Tibial artery (tissue), 4 donors: ENCODE measurements around the gene APEH.
A peak's percentile ranks its signal among the peaks of the same experiment; 100 is the strongest.

Experiments used
- DNase-seq, 2 donors: peaks; one replicate each; pipeline ENCODE4 v3.0.0-alpha.2; 2019
- H3K27ac ChIP-seq, 2 donors: fragments of 200-600 bp; sonication (generic) in 1 of 2; 1 replicate in 1 of 2; 2 replicates in 1 of 2; pipeline ENCODE4 v1.5.1; 2018 to 2019; ENCODE audit warnings: mild to moderate bottlenecking in 1 of 2
- H3K27me3 ChIP-seq, 2 donors: fragments of 200-600 bp; sonication (generic) in 1 of 2; one replicate each; pipeline versions ENCODE4 v1.5.1 to v1.6.0; 2016 to 2019
- H3K36me3 ChIP-seq, 3 donors: fragments of 200-600 bp; sonication (generic) in 2 of 3; one replicate each; pipeline ENCODE4 v1.5.1; 2016 to 2019; ENCODE audit warnings: mild to moderate bottlenecking in 2 of 3
- H3K4me1 ChIP-seq, 4 donors: fragments of 200-600 bp; sonication (generic) in 2 of 4; 1 replicate in 3 of 4; 2 replicates in 1 of 4; pipeline ENCODE4 v1.5.1; 2016 to 2019
- H3K4me3 ChIP-seq, 2 donors: fragments of 200-600 bp; sonication (generic) in 1 of 2; 1 replicate in 1 of 2; 2 replicates in 1 of 2; pipeline ENCODE4 v1.5.1; 2018 to 2019; ENCODE audit warnings: mild to moderate bottlenecking in 2 of 2
- H3K9me3 ChIP-seq, 3 donors: fragments of 200-600 bp; sonication (generic) in 1 of 3; one replicate each; pipeline ENCODE4 v1.5.1; 2016 to 2019
- CTCF ChIP-seq, 2 experiments: fragments of 200-600 bp in 1 of 2; fragments of 450-650 bp in 1 of 2; IDR thresholded peaks; one replicate each; pipeline ENCODE4 v1.5.1; 2017 to 2019; ENCODE audit warnings: antibody characterized with exemption in 2 of 2, mild to moderate bottlenecking in 1 of 2, moderate library complexity in 1 of 2
- intact Hi-C: fragments of 100-400 bp; cut with DNase I; formaldehyde crosslinking; loops from one replicate; pipeline ENCODE4 v1.15.0; 2023; ENCODE audit warnings: low total_unique reads

APEH gene

GRCh38 chr3:49717959-49718857 lies 44.1 kb downstream of the APEH start:
- DNase-seq: peak in 1 of 2 donors; percentile 64
- no peak overlapping the region for H3K27ac ChIP-seq
- H3K36me3 ChIP-seq: peaks cover 0 to 59% (median 33%) of the 10 kb centered on the region in 3 donors
- peaks cover 0 to 33% (median 27%) of the 10 kb centered on the region in 4 donors for H3K4me1 ChIP-seq
- no peaks in the 10 kb centered on the region for H3K27me3 ChIP-seq
- no peak overlapping the region for H3K4me3 ChIP-seq
- intact Hi-C loops: no loop called here
- TF ChIP-seq CTCF (IDR thresholded peaks at IDR 0.05): no peak
- H3K9me3 ChIP-seq: no peaks in the 10 kb centered on the region

- DNase-seq: no peak
- intact Hi-C loops: no loop called here
Observed at GRCh38 chr3:49718858-49719213, 44.7 kb downstream of the APEH start.

GRCh38 chr3:49719214-49719884 lies 45.2 kb downstream of the APEH start, which contains the start of gene AMIGO3:
AMIGO3 (minus strand) TSS chr3:49719684; CDS start chr3:49719465, 219 bp downstream.
- peaks cover 0 to 48% (median 33%) of the 10 kb centered on the region in 3 donors for H3K36me3 ChIP-seq
- no peaks in the 10 kb centered on the region for H3K27me3 ChIP-seq
- peak within 1 kb of the TSS; percentile 53 to 64 for H3K4me3 ChIP-seq
- H3K4me1 ChIP-seq: peaks cover 0 to 38% (median 31%) of the 10 kb centered on the region in 4 donors
- H3K27ac ChIP-seq: peak within 1 kb of the TSS; percentile 50 to 59
- H3K9me3 ChIP-seq: no peaks in the 10 kb centered on the region
- intact Hi-C loops: no loop called here
- DNase-seq: peak; percentile 97 to 98
- TF ChIP-seq CTCF (IDR thresholded peaks at IDR 0.05): peak; percentile 60 to 83

More at GRCh38 chr3:49718858-49719213, 44.7 kb downstream of the APEH start:
- Histone ChIP-seq H3K27me3 (no peaks in the 10 kb centered on the region), H3K9me3 (no peaks in the 10 kb centered on the region), H3K4me1 (peaks cover 0 to 35% (median 29%) of the 10 kb centered on the region in 4 donors), H3K36me3 (peaks cover 0 to 53% (median 33%) of the 10 kb centered on the region in 3 donors), H3K27ac (no peak overlapping the region), H3K4me3 (peak overlapping the region; percentile 53 to 64)
- TF ChIP-seq CTCF (IDR thresholded peaks at IDR 0.05): no peak

- H3K4me1 ChIP-seq: peaks cover 0 to 45% (median 37%) of the 10 kb centered on the region in 4 donors
- no peak overlapping the region for H3K27ac ChIP-seq
- H3K9me3 ChIP-seq: no peaks in the 10 kb centered on the region
- TF ChIP-seq CTCF (IDR thresholded peaks at IDR 0.05): no peak
- no peaks in the 10 kb centered on the region for H3K27me3 ChIP-seq
- peaks cover 0 to 44% (median 31%) of the 10 kb centered on the region in 3 donors for H3K36me3 ChIP-seq
- DNase-seq: peak in 1 of 2 donors; percentile 54
- intact Hi-C loops: loop anchor here (10.0 kb wide), 1 partner anchor 64 kb away; the partner anchor contains the start of gene IP6K1
- H3K4me3 ChIP-seq: no peak overlapping the region
Observed at GRCh38 chr3:49720855-49721595, 46.9 kb downstream of the APEH start.

- intact Hi-C loops: loop anchor here (10.0 kb wide), 1 partner anchor 63 kb away; the partner anchor contains the start of gene IP6K1
- peaks cover 4 to 44% (median 31%) of the 10 kb centered on the region in 3 donors for H3K36me3 ChIP-seq
- H3K27me3 ChIP-seq: no peaks in the 10 kb centered on the region
- H3K27ac ChIP-seq: no peak overlapping the region
- no peak overlapping the region for H3K4me3 ChIP-seq
- no peak for TF ChIP-seq CTCF (IDR thresholded peaks at IDR 0.05)
- DNase-seq: no peak
- H3K9me3 ChIP-seq: no peaks in the 10 kb centered on the region
- peaks cover 0 to 45% (median 37%) of the 10 kb centered on the region in 4 donors for H3K4me1 ChIP-seq
Observed at GRCh38 chr3:49721596-49721895, 47.4 kb downstream of the APEH start.
